Body of pancreas (tissue), 4 donors: ENCODE data around the gene IL22RA1.

Source experiments
- CTCF ChIP-seq, 7 experiments: fragments of 450-650 bp in 4 of 7; fragments of 200-600 bp in 3 of 7; sonication (generic) in 3 of 7; IDR thresholded peaks; one replicate each; pipeline ENCODE4 v1.5.1; 2016 to 2019; ENCODE audit warnings: antibody characterized with exemption in 7 of 7
- POLR2A ChIP-seq, 3 donors: fragments of 450-650 bp; IDR thresholded peaks; one replicate each; pipeline ENCODE4 v1.6.1; 2016; ENCODE audit warnings: antibody characterized with exemption in 3 of 3, mild to moderate bottlenecking in 2 of 3

DNA sequence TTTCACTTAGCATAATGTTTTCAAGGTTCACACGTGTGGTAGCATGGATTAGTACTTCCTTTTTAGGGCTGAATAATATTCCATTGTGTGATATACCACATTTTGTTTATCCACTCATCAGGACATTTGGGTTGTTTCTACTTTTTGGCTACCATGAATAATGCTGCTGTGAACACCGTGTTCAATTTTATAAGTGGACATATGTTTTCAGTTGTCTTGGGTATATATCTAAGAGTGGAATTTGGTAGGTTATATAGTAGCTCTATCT is 3.8 kb downstream of the IL22RA1 start:
- no peak for TF ChIP-seq CTCF (IDR thresholded peaks at IDR 0.05)
- no peak for TF ChIP-seq POLR2A (IDR thresholded peaks at IDR 0.05)
